Neuronal stem cell (in vitro differentiated cells): ENCODE data around the gene KIF13A.

Experiments
- DNase-seq: peaks from one replicate; pipeline ENCODE4 v3.0.0-alpha.2; 2013; ENCODE audit warnings: low spot score
- H2AFZ ChIP-seq: one replicate; pipeline ENCODE4 v1.6.1; 2013; ENCODE audit warnings: mild to moderate bottlenecking, low read length, inconsistent platforms
- H2AK5ac ChIP-seq: 2 replicates; pipeline ENCODE4 v1.6.1; 2013; ENCODE audit warnings: low read depth, mild to moderate bottlenecking, inconsistent platforms, low read length, moderate library complexity, mixed read lengths
- H2BK120ac ChIP-seq: 2 replicates; pipeline ENCODE4 v1.6.1; 2013; ENCODE audit warnings: low read depth, mild to moderate bottlenecking, inconsistent platforms, low read length, moderate library complexity, mixed read lengths
- H2BK12ac ChIP-seq: one replicate; pipeline ENCODE4 v1.6.1; 2013; ENCODE audit warnings: low read length, inconsistent platforms
- H2BK15ac ChIP-seq: 2 replicates; pipeline ENCODE4 v1.6.1; 2013; ENCODE audit warnings: mild to moderate bottlenecking, low read length, inconsistent platforms, mixed read lengths
- H2BK5ac ChIP-seq: one replicate; pipeline ENCODE4 v1.6.1; 2013; ENCODE audit warnings: inconsistent platforms, mild to moderate bottlenecking, low read length, moderate library complexity
- H3K14ac ChIP-seq: one replicate; pipeline ENCODE4 v1.6.1; 2013; ENCODE audit warnings: low read length, inconsistent platforms
- H3K18ac ChIP-seq: 2 replicates; pipeline ENCODE4 v1.6.1; 2013; ENCODE audit warnings: low read length, inconsistent platforms
- H3K23ac ChIP-seq: 2 replicates; pipeline ENCODE4 v1.6.1; 2013; ENCODE audit warnings: low read depth, mild to moderate bottlenecking, mixed read lengths, low read length, inconsistent platforms; ENCODE audit not compliant: poor library complexity
- H3K27ac ChIP-seq: replicated peaks from 3 replicates; pipeline ENCODE4 v1.5.1; 2013; ENCODE audit warnings: low read length, inconsistent platforms
- H3K27me3 ChIP-seq, 3 experiments: 2 replicates each; pipeline ENCODE4 v1.6.1; 2013; ENCODE audit warnings: low read length in 3 of 3, mild to moderate bottlenecking in 2 of 3, inconsistent platforms in 1 of 3, low read depth in 1 of 3, mixed read lengths in 1 of 3, moderate library complexity in 1 of 3; ENCODE audit not compliant: control insufficient read depth in 3 of 3, insufficient read depth in 3 of 3
- H3K36me3 ChIP-seq, 2 donors: replicated peaks in 1 of 2; 2 replicates each; pipeline ENCODE4 v1.6.1; 2013; ENCODE audit warnings: low read length in 2 of 2; ENCODE audit not compliant: control insufficient read depth in 2 of 2, insufficient read depth in 2 of 2
- H3K4ac ChIP-seq: 2 replicates; pipeline ENCODE4 v1.6.1; 2013; ENCODE audit warnings: inconsistent platforms, mild to moderate bottlenecking, low read length, moderate library complexity
- H3K4me1 ChIP-seq, 2 donors: 1 replicate in 1 of 2; 2 replicates in 1 of 2; pipeline ENCODE4 v1.6.1; 2013; ENCODE audit warnings: low read length in 2 of 2, low read depth in 1 of 2; ENCODE audit not compliant: control insufficient read depth in 2 of 2, insufficient read depth in 1 of 2
- H3K4me2 ChIP-seq: one replicate; pipeline ENCODE4 v1.6.1; 2013; ENCODE audit warnings: mild to moderate bottlenecking, low read length, inconsistent platforms; ENCODE audit not compliant: insufficient read depth, poor library complexity, severe bottlenecking
- H3K4me3 ChIP-seq, 2 donors: 2 replicates each; pipeline ENCODE4 v1.5.1; 2013; ENCODE audit warnings: low read length in 2 of 2, mild to moderate bottlenecking in 2 of 2, inconsistent platforms in 1 of 2, moderate library complexity in 1 of 2
- H3K79me1 ChIP-seq: one replicate; pipeline ENCODE4 v1.6.1; 2013; ENCODE audit warnings: low read depth, mild to moderate bottlenecking, inconsistent platforms, low read length, moderate library complexity
- H3K9ac ChIP-seq: one replicate; pipeline ENCODE4 v1.6.1; 2013; ENCODE audit warnings: mild to moderate bottlenecking, low read depth, low read length, inconsistent platforms; ENCODE audit not compliant: poor library complexity
- H3K9me3 ChIP-seq, 2 donors: replicated peaks in 1 of 2; 2 replicates each; pipeline versions ENCODE3 to v1.6.1; 2013; ENCODE audit warnings: low read length in 2 of 2, mild to moderate bottlenecking in 2 of 2, inconsistent platforms in 1 of 2, low read depth in 1 of 2, mixed read lengths in 1 of 2, moderate library complexity in 1 of 2; ENCODE audit not compliant: control insufficient read depth in 2 of 2, insufficient read depth in 1 of 2
- H4K8ac ChIP-seq: one replicate; pipeline ENCODE4 v1.6.1; 2013; ENCODE audit warnings: low read depth, mild to moderate bottlenecking, inconsistent platforms, low read length, moderate library complexity
- H4K91ac ChIP-seq: one replicate; pipeline ENCODE4 v1.6.1; 2013; ENCODE audit warnings: low read length, low read depth, mild to moderate bottlenecking, inconsistent platforms; ENCODE audit not compliant: poor library complexity
- WGBS, 2 donors: extraction: QIAGEN DNeasy Blood & Tissue Kit; methylation state at CpG; one replicate each; pipeline ENCODE4 v1.1.7; 2013; ENCODE audit warnings: missing lambda C conversion rate in 2 of 2, mixed read lengths in 1 of 2; ENCODE audit not compliant: insufficient read length in 2 of 2, insufficient replicate concordance in 1 of 2; ENCODE audit errors: extremely low coverage in 2 of 2; 5-methylcytosine and 5-hydroxymethylcytosine counted together

KIF13A gene

GRCh38 chr6:17768388-17768787 lies 219.0 kb downstream of the KIF13A start:
- no CpG with 5 or more reads among the region's 3 CpGs for WGBS, 2 donors
- no peak overlapping the region for H3K27ac ChIP-seq
- no peak overlapping the region for H4K91ac ChIP-seq
- peaks cover 13 to 79% of the 10 kb centered on the region in 2 donors for H3K36me3 ChIP-seq
- no peaks in the 10 kb centered on the region for H3K27me3 ChIP-seq
- no peak overlapping the region for H2BK12ac ChIP-seq
- no peak overlapping the region for H2BK120ac ChIP-seq
- H3K4ac ChIP-seq, result no peak overlapping the region
- no peak overlapping the region for H3K14ac ChIP-seq
- H3K9ac ChIP-seq, result no peak overlapping the region
- H3K4me3 ChIP-seq, result no peak overlapping the region
- no peaks in the 10 kb centered on the region for H3K9me3 ChIP-seq
- no peak overlapping the region for H2BK15ac ChIP-seq
- DNase-seq, result peak; percentile 23
- H3K18ac ChIP-seq, result no peak overlapping the region
- H3K4me1 ChIP-seq, result no peaks in the 10 kb centered on the region
- no peak overlapping the region for H3K4me2 ChIP-seq
- no peak overlapping the region for H3K23ac ChIP-seq
- H2AK5ac ChIP-seq, result no peak overlapping the region
- no peak overlapping the region for H4K8ac ChIP-seq
- no peak overlapping the region for H2BK5ac ChIP-seq
- H3K79me1 ChIP-seq, result no peaks in the 10 kb centered on the region
- H2AFZ ChIP-seq, result no peak overlapping the region

- Histone ChIP-seq H4K91ac (no peak overlapping the region), H3K27ac (no peak overlapping the region), H2BK120ac (no peak overlapping the region), H2BK15ac (no peak overlapping the region), H4K8ac (no peak overlapping the region), H3K9me3 (no peaks in the 10 kb centered on the region), H2BK12ac (no peak overlapping the region), H3K4me2 (no peak overlapping the region), H3K36me3 (peaks cover 6 to 50% of the 10 kb centered on the region in 2 donors), H3K4me3 (no peak overlapping the region), H3K18ac (no peak overlapping the region), H3K4me1 (no peaks in the 10 kb centered on the region), H3K27me3 (no peaks in the 10 kb centered on the region), H3K4ac (no peak overlapping the region), H3K14ac (no peak overlapping the region), H3K9ac (no peak overlapping the region), H3K79me1 (no peaks in the 10 kb centered on the region), H2AFZ (no peak overlapping the region), H2AK5ac (no peak overlapping the region), H2BK5ac (no peak overlapping the region), H3K23ac (no peak overlapping the region)
- no peak for DNase-seq
- WGBS, 2 donors, result no CpG with 5 or more reads among the region's 2 CpGs
Measured at GRCh38 chr6:17762651-17763050, 224.8 kb downstream of the KIF13A start.

GRCh38 chr6:17758119-17758518 lies 229.3 kb downstream of the KIF13A start:
- Histone ChIP-seq H4K8ac (no peak overlapping the region), H3K4me1 (no peaks in the 10 kb centered on the region), H3K27me3 (no peaks in the 10 kb centered on the region), H3K4me3 (no peak overlapping the region), H3K9me3 (no peaks in the 10 kb centered on the region), H3K36me3 (peaks cover 0 to 19% of the 10 kb centered on the region in 2 donors), H3K9ac (no peak overlapping the region), H3K14ac (no peak overlapping the region), H3K23ac (no peak overlapping the region), H3K4ac (no peak overlapping the region), H2AK5ac (no peak overlapping the region), H3K27ac (no peak overlapping the region), H4K91ac (no peak overlapping the region), H3K79me1 (no peaks in the 10 kb centered on the region), H2BK5ac (no peak overlapping the region), H2AFZ (no peak overlapping the region), H2BK12ac (no peak overlapping the region), H2BK120ac (no peak overlapping the region), H3K18ac (no peak overlapping the region), H2BK15ac (no peak overlapping the region), H3K4me2 (no peak overlapping the region)
- WGBS, 2 donors, result no CpG with 5 or more reads among the region's 6 CpGs
- DNase-seq, result no peak

- Histone ChIP-seq H4K91ac (no peak overlapping the region), H3K27me3 (no peaks in the 10 kb centered on the region), H2AK5ac (no peak overlapping the region), H3K4me3 (no peak overlapping the region), H3K79me1 (no peaks in the 10 kb centered on the region), H2BK120ac (no peak overlapping the region), H3K4me2 (no peak overlapping the region), H3K9ac (no peak overlapping the region), H2BK5ac (no peak overlapping the region), H3K18ac (no peak overlapping the region), H2BK12ac (no peak overlapping the region), H3K4me1 (no peaks in the 10 kb centered on the region), H3K36me3 (peaks cover 0 to 5% of the 10 kb centered on the region in 2 donors), H3K27ac (no peak overlapping the region), H3K9me3 (no peaks in the 10 kb centered on the region), H3K14ac (no peak overlapping the region), H2BK15ac (no peak overlapping the region), H4K8ac (no peak overlapping the region), H3K4ac (no peak overlapping the region), H2AFZ (no peak overlapping the region), H3K23ac (no peak overlapping the region)
- WGBS, 2 donors, result no CpG with 5 or more reads among the region's 3 CpGs
- no peak for DNase-seq
Measured at GRCh38 chr6:17754254-17754653, 233.2 kb downstream of the KIF13A start.
